Right lobe of liver (tissue), 4 donors: Measurements from ENCODE around the gene IL20RB.

Experiments used
- POLR2A ChIP-seq: fragments of 450-650 bp; IDR thresholded peaks from one replicate; pipeline ENCODE4 v1.6.1; 2017; ENCODE audit warnings: antibody characterized with exemption, mild to moderate bottlenecking
- TF ChIP-seq, protein P1 (sequence below), 4 donors: fragments of 200-600 bp in 3 of 4; fragments of 450-650 bp in 1 of 4; IDR thresholded peaks; one replicate each; pipeline versions ENCODE4 v1.5.1 to v1.8.0; 2016 to 2022; ENCODE audit warnings: antibody characterized with exemption in 4 of 4, mild to moderate bottlenecking in 2 of 4
- donor health status: DM: no; HTN: no; CAD: no.
- donor health status: DM: no; HTN: no; CAD: no.
- donor health status: DM: no; HTN: yes; CAD: no.

DNA sequence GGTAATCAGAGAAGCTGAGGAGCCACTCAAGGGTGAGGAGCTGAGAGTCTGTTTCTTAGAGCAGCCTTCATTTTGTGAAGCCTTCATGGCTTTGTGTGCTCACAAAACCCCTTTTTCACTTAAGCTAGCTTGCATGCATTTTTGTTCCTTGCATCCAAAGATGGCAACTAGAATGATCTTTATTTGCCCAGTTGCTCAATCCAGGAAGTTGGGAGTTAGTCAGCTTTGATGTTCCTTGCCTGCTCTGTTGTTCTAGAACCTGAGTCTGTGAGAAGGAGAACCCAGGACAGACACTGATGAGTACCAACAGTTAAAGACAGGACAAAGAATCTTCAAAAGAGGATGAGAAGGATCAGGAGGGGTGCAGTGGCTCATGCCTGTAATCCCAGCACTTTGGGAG, 81.8 kb downstream of the IL20RB start:
- TF ChIP-seq, protein P1, sequence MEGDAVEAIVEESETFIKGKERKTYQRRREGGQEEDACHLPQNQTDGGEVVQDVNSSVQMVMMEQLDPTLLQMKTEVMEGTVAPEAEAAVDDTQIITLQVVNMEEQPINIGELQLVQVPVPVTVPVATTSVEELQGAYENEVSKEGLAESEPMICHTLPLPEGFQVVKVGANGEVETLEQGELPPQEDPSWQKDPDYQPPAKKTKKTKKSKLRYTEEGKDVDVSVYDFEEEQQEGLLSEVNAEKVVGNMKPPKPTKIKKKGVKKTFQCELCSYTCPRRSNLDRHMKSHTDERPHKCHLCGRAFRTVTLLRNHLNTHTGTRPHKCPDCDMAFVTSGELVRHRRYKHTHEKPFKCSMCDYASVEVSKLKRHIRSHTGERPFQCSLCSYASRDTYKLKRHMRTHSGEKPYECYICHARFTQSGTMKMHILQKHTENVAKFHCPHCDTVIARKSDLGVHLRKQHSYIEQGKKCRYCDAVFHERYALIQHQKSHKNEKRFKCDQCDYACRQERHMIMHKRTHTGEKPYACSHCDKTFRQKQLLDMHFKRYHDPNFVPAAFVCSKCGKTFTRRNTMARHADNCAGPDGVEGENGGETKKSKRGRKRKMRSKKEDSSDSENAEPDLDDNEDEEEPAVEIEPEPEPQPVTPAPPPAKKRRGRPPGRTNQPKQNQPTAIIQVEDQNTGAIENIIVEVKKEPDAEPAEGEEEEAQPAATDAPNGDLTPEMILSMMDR (IDR thresholded peaks at IDR 0.05) = no peak
- no peak for TF ChIP-seq POLR2A
